Body of pancreas (tissue), 4 donors: ENCODE data around the gene EPB41. TPM values are rescaled to one million over a fixed set of nuclear protein-coding genes. Genes with fewer than 3 reads are reported as not detected.
A peak's percentile ranks its signal among the peaks of the same experiment; 100 is the strongest.

Source experiments
- ATAC-seq: fragments of 150-250 bp; one replicate; pipeline ENCODE4 v1.9.1; 2016
- DNase-seq, 4 donors: peaks; one replicate each; pipeline ENCODE4 v3.0.0-alpha.2; 2019
- H3K27ac ChIP-seq, 4 donors: fragments of 200-600 bp; sonication (generic); 1 replicate in 3 of 4; 2 replicates in 1 of 4; pipeline versions ENCODE4 v1.5.1 to v1.6.1; 2016 to 2019; ENCODE audit warnings: mild to moderate bottlenecking in 1 of 4, mixed read lengths in 1 of 4, moderate library complexity in 1 of 4
- H3K27me3 ChIP-seq, 2 donors: fragments of 200-600 bp; sonication (generic); one replicate each; pipeline ENCODE4 v1.6.0; 2016; ENCODE audit warnings: mild to moderate bottlenecking in 1 of 2
- H3K36me3 ChIP-seq, 2 donors: fragments of 200-600 bp; sonication (generic); replicated peaks in 1 of 2; 2 replicates each; pipeline ENCODE4 v1.5.1; 2016; ENCODE audit warnings: low read depth in 2 of 2; ENCODE audit not compliant: insufficient read depth in 1 of 2
- H3K4me1 ChIP-seq: fragments of 200-600 bp; sonication (generic); one replicate; pipeline ENCODE4 v1.6.0; 2016
- H3K4me3 ChIP-seq, 2 donors: fragments of 200-600 bp; sonication (generic); 1 replicate in 1 of 2; 2 replicates in 1 of 2; pipeline ENCODE4 v1.5.1; 2016 to 2019
- H3K9me3 ChIP-seq, 3 donors: fragments of 200-600 bp; sonication (generic); 1 replicate in 2 of 3; 2 replicates in 1 of 3; pipeline ENCODE4 v1.5.1; 2016
- POLR2A ChIP-seq, 3 donors: fragments of 450-650 bp; IDR thresholded peaks; one replicate each; pipeline ENCODE4 v1.6.1; 2016; ENCODE audit warnings: antibody characterized with exemption in 3 of 3, mild to moderate bottlenecking in 2 of 3
- WGBS, 2 donors: methylation state at CpG; one replicate each; pipeline ENCODE4 v1.1.5; 2017; 5-methylcytosine and 5-hydroxymethylcytosine counted together
- intact Hi-C: fragments of 100-400 bp; cut with DNase I; formaldehyde crosslinking; loops from one replicate; pipeline ENCODE4 v1.15.1; 2023
- total RNA-seq, 2 donors: library from RNA; depleted of rRNA; stranded (reverse); fragments of >200 nt; gene quantifications; one replicate each; pipeline ENCODE4 v1.1.0, GENCODE V29; 2016
- TF ChIP-seq, protein P1 (sequence below), 7 experiments: fragments of 450-650 bp in 4 of 7; fragments of 200-600 bp in 3 of 7; sonication (generic) in 3 of 7; IDR thresholded peaks; one replicate each; pipeline ENCODE4 v1.5.1; 2016 to 2019; ENCODE audit warnings: antibody characterized with exemption in 7 of 7

The EPB41 gene
- total RNA-seq, 2 donors from 2014 or later = 45.8 to 54.7 TPM

DNA sequence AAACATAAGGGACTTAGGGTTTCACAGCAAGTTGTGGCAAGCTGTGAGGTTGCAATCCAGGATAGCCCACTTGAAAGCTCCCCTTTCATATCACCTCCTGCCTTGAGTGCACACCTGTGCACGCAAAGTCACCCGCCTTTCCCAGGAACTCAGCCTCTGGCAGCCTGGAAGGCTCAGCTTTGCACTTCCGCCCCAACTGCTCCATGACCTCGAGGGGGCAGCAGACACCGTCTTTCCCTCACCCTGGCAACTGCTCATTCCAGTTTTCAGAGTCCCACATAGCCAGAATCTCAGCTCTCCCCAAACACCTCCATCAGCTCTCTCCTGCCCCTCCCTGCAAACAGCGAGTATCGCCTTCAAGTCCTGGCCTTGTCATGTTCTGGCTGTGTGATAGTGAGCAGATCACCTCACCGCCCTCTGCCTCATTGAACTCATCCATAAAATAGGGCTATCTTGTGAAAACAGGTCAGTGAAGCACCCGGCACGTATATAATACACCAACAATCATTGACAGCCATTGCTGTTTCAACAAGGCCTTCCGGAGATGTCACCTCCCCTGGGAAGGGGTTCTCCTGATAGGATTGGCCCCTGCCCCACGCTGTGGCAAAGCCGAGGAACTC, 32.2 kb upstream of the EPB41 start:
- peak overlapping the region in 2 of 4 donors; percentile 9 to 10 for H3K27ac ChIP-seq
- peaks cover 35% of the 10 kb centered on the region for H3K4me1 ChIP-seq
- H3K4me3 ChIP-seq = no peak overlapping the region
- no peak for TF ChIP-seq POLR2A (IDR thresholded peaks at IDR 0.05)
- TF ChIP-seq, protein P1, sequence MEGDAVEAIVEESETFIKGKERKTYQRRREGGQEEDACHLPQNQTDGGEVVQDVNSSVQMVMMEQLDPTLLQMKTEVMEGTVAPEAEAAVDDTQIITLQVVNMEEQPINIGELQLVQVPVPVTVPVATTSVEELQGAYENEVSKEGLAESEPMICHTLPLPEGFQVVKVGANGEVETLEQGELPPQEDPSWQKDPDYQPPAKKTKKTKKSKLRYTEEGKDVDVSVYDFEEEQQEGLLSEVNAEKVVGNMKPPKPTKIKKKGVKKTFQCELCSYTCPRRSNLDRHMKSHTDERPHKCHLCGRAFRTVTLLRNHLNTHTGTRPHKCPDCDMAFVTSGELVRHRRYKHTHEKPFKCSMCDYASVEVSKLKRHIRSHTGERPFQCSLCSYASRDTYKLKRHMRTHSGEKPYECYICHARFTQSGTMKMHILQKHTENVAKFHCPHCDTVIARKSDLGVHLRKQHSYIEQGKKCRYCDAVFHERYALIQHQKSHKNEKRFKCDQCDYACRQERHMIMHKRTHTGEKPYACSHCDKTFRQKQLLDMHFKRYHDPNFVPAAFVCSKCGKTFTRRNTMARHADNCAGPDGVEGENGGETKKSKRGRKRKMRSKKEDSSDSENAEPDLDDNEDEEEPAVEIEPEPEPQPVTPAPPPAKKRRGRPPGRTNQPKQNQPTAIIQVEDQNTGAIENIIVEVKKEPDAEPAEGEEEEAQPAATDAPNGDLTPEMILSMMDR (IDR thresholded peaks at IDR 0.05) = peak; percentile 65 to 99 (median 98)
- H3K9me3 ChIP-seq = no peaks in the 10 kb centered on the region
- ATAC-seq (peak; percentile 69), DNase-seq (peak; percentile 91 to 93 (median 92))
- intact Hi-C loops = no loop called here
- no peaks in the 10 kb centered on the region for H3K27me3 ChIP-seq
- 23 to 34% methylated on average over 13 of the region's 13 CpGs for WGBS, 2 donors
- no peaks in the 10 kb centered on the region for H3K36me3 ChIP-seq

DNA sequence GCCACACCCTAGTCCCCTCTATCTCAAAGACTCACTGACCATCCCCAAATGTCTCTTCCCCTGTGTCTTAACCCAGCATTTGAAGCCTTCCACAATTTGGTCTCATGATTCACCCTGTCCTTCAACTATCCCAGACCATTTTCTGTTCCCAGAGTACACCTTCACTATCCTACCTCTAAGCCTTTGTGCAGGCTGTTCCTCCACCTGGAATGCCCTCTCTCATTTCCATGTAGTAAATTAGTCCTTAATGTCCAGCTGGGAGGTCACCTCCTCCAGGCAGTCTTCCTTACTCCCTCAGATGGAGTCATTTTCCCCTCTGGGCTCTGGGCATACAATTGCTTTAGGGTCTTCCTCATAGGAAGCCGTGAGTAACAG, 31.1 kb upstream of the EPB41 start:
- Histone ChIP-seq H3K4me1 (peaks cover 40% of the 10 kb centered on the region), H3K27ac (no peak overlapping the region), H3K4me3 (no peak overlapping the region), H3K36me3 (no peaks in the 10 kb centered on the region), H3K9me3 (no peaks in the 10 kb centered on the region), H3K27me3 (no peaks in the 10 kb centered on the region)
- WGBS, 2 donors = 93 to 100% methylated on average over 1 of the region's 1 CpG
- TF ChIP-seq, protein P1 (IDR thresholded peaks at IDR 0.05) = no peak
- TF ChIP-seq POLR2A (IDR thresholded peaks at IDR 0.05) = no peak
- ATAC-seq (no peak), DNase-seq (no peak)
- intact Hi-C loops = no loop called here

DNA sequence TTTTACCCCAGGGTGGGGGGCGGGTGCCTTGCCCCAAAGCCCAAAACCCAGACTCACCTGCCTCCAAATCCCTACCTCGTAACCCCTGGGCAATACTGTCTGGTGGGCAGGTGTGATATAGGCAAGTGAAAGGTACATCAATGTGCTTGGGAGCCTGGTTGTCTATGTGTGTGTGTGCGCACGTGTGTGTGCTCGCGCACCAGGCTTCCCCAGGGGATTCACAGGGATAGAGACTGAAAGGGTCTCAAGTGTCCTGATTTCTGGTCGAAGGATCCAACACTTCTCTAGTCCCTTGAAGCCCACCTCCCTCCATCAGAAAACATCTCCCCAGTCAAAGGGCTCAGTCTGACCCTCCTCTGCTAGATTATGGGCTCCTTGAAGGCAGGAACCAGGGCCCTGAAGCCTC, 28.9 kb upstream of the EPB41 start:
- intact Hi-C loops = no loop called here
- peak overlapping the region; percentile 66 to 83 (median 75) for H3K27ac ChIP-seq
- H3K4me1 ChIP-seq = peaks cover 52% of the 10 kb centered on the region
- ATAC-seq = no peak
- H3K27me3 ChIP-seq = no peaks in the 10 kb centered on the region
- no peak overlapping the region for H3K4me3 ChIP-seq
- TF ChIP-seq, protein P1 (IDR thresholded peaks at IDR 0.05) = no peak
- no peak for TF ChIP-seq POLR2A (IDR thresholded peaks at IDR 0.05)
- H3K36me3 ChIP-seq = no peaks in the 10 kb centered on the region
- 62 to 75% methylated on average over 3 to 7 of the region's 7 CpGs for WGBS, 2 donors
- no peak for DNase-seq
- H3K9me3 ChIP-seq = no peaks in the 10 kb centered on the region

DNA sequence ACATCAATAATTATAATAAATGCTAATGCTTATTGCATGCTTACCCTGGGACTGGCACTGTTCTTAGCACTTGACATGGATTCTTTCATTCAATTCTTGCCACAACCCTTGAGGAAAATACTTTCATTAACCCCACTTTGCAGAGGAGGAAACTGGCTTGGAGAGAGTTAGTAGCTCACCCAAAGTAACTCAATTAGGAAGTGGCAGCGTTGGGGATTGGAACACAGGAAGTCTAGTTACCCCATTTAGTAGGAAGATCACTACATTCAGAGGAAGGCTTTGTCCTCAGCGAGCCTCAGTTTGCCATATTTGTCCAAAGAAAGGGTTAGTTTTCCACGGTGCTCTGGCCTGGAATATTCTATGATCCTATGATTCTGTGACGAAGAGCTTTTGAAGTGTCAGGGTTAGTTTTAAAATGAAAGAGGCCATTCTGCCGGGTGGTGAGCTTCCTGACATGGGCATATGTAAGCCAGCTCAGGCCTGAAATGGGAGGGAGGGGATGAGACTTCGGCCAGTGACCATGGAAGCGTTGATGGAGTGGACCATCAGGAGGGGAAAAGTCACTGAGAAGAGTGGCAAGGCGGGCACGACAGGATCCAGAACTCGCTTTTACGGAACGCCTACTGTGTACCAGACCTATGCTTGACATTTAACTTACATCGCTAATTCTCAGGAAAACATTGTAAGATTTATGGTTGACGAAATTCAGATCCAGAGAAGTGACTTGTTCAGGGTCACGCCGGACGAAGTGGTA, 28.2 kb upstream of the EPB41 start:
- 46 to 56% methylated on average over 17 of the region's 17 CpGs for WGBS, 2 donors
- Histone ChIP-seq H3K9me3 (no peaks in the 10 kb centered on the region), H3K27me3 (no peaks in the 10 kb centered on the region), H3K27ac (peak overlapping the region; percentile 66 to 83 (median 75)), H3K36me3 (no peaks in the 10 kb centered on the region), H3K4me1 (peaks cover 52% of the 10 kb centered on the region), H3K4me3 (no peak overlapping the region)
- intact Hi-C loops = no loop called here
- TF ChIP-seq, protein P1 (IDR thresholded peaks at IDR 0.05) = no peak
- TF ChIP-seq POLR2A (IDR thresholded peaks at IDR 0.05) = no peak
- DNase-seq (no peak), ATAC-seq (no peak)
